GOT3 (cell line): ENCODE measurements around the gene RXRA.

Experiments used
- DNase-seq: peaks from one replicate; lab custom pipeline; 2025; ENCODE audit warnings: mixed read lengths; lab: John Stamatoyannopoulos, UW

RXRA gene

GRCh38 chr9:134384811-134385479 lies 58.7 kb downstream of the RXRA start:
- DNase-seq = no peak

GRCh38 chr9:134385915-134386314 lies 59.7 kb downstream of the RXRA start:
- no peak for DNase-seq

GRCh38 chr9:134386951-134387831 lies 60.9 kb downstream of the RXRA start:
- no peak for DNase-seq

GRCh38 chr9:134388289-134388808 lies 62.1 kb downstream of the RXRA start:
- DNase-seq = no peak

GRCh38 chr9:134388976-134389375 lies 62.7 kb downstream of the RXRA start:
- DNase-seq = no peak

GRCh38 chr9:134389642-134390041 lies 63.4 kb downstream of the RXRA start:
- DNase-seq = no peak

- DNase-seq = no peak
These were observed 64.3 kb downstream of the RXRA start for GRCh38 chr9:134390537-134390936.

- DNase-seq = no peak
These were observed 64.7 kb downstream of the RXRA start for GRCh38 chr9:134390947-134391318.

GRCh38 chr9:134391319-134392231 lies 65.3 kb downstream of the RXRA start:
- no peak for DNase-seq

- no peak for DNase-seq
These were observed 66.6 kb downstream of the RXRA start for GRCh38 chr9:134392900-134393299.

- no peak for DNase-seq
These were observed 67.5 kb downstream of the RXRA start for GRCh38 chr9:134393582-134394280.

GRCh38 chr9:134395002-134395517 lies 68.8 kb downstream of the RXRA start:
- DNase-seq = no peak

GRCh38 chr9:134395737-134396257 lies 69.5 kb downstream of the RXRA start:
- DNase-seq = no peak

- no peak for DNase-seq
These were observed 70.0 kb downstream of the RXRA start for GRCh38 chr9:134396258-134396742.

- no peak for DNase-seq
These were observed 70.6 kb downstream of the RXRA start for GRCh38 chr9:134396825-134397224.

GRCh38 chr9:134398756-134399155 lies 72.5 kb downstream of the RXRA start:
- no peak for DNase-seq

GRCh38 chr9:134399435-134400056 lies 73.3 kb downstream of the RXRA start:
- DNase-seq = no peak

GRCh38 chr9:134400283-134400682 lies 74.0 kb downstream of the RXRA start:
- no peak for DNase-seq

GRCh38 chr9:134401391-134401790 lies 75.1 kb downstream of the RXRA start:
- no peak for DNase-seq

GRCh38 chr9:134402182-134402581 lies 75.9 kb downstream of the RXRA start:
- DNase-seq = no peak
